22Rv1 (cell line): ENCODE results near the gene CABP7.

Experiments
- ZFX ChIP-seq: fragments of 450-650 bp; IDR thresholded peaks from 2 replicates; pipeline ENCODE4 v1.6.1; 2017; ENCODE audit warnings: antibody characterized with exemption, borderline replicate concordance
- TF ChIP-seq, protein P1 (sequence below): fragments of 450-650 bp; IDR thresholded peaks from 2 replicates; pipeline ENCODE4 v1.5.1; 2017; ENCODE audit warnings: mild to moderate bottlenecking

GRCh38 chr22:29717789-29718188 is 2.0 kb upstream of the CABP7 start:
- TF ChIP-seq, protein P1, sequence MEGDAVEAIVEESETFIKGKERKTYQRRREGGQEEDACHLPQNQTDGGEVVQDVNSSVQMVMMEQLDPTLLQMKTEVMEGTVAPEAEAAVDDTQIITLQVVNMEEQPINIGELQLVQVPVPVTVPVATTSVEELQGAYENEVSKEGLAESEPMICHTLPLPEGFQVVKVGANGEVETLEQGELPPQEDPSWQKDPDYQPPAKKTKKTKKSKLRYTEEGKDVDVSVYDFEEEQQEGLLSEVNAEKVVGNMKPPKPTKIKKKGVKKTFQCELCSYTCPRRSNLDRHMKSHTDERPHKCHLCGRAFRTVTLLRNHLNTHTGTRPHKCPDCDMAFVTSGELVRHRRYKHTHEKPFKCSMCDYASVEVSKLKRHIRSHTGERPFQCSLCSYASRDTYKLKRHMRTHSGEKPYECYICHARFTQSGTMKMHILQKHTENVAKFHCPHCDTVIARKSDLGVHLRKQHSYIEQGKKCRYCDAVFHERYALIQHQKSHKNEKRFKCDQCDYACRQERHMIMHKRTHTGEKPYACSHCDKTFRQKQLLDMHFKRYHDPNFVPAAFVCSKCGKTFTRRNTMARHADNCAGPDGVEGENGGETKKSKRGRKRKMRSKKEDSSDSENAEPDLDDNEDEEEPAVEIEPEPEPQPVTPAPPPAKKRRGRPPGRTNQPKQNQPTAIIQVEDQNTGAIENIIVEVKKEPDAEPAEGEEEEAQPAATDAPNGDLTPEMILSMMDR = no peak
- TF ChIP-seq ZFX = no peak
